ENCODE results near the gene MRPS31. TPM values are rescaled to one million over a fixed set of nuclear protein-coding genes. Genes with fewer than 3 reads are reported as not detected.

MRPS31 gene
- polyA plus RNA-seq (2013) = 41.1 TPM

DNA sequence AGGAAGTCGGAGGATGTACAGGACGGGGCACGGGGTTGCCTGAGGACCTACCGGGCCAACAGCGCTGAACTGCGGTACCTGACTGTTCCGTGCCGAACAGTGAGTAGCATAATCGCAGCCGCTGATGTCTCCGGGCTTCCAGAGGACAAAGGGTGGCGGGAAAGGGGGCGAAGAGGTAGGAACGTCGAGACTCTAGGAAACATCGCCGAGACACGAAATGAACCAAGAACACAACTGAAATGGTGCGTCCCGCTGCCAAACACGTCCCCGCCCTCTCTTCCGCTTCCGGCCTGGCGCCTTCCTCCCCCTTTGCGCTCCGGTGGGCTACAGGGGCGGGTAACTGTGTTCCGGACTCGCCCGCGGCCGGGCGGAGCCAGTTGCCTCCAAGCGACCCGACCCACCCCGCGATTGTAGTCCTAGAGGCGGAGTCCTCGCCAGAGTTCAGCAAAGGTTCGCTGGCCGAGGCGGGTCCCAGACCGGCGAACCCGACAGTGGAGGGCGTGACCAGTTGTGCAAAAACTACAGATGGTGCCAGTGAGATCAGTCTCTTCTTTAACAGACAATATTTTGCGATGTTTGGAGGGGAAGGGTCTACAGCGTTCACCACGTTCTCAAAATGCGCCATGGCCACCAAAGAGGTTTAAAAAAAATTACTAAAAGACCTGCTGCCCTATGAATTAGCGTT, at the start of gene MRPS31:
Gene MRPS31, minus strand, starts transcription at position 257 of the 685 bp plus-strand sequence. Its CDS starts 54 bp downstream, at position 203.
- no peaks in the 10 kb centered on the region for H3K9me3 ChIP-seq (ENCODE audit: control extremely low read depth in 1 of 5, control insufficient read depth in 4 of 5, insufficient read depth in 2 of 5, low read depth in 1 of 5, low read length in 4 of 5)
- peaks cover 3 to 6% (median 3%) of the 10 kb centered on the region in 4 experiments for H3K36me3 ChIP-seq (ENCODE audit: control insufficient read depth in 4 of 4, insufficient read depth in 4 of 4, low read length in 3 of 4)
- ChIA-PET CTCF (interaction anchor here (1.0 to 1.6 kb wide), 7 partner anchors 8 to 34 kb away, joined by 3 to 6 read pairs (median 4); no protein-coding TSS in a partner anchor), POLR2A (interaction anchor here (0.6 kb wide), 1 partner anchor 1733 kb away, joined by 3 read pairs; the partner anchor contains the start of gene PROSER1)
- no peaks in the 10 kb centered on the region for H3K27me3 ChIP-seq (replicated peaks in 2 of 5; ENCODE audit: control insufficient read depth in 4 of 5, insufficient read depth in 5 of 5, low read length in 4 of 5)
- DNase-seq = peak; percentile 97 to 98 (median 98)
- H3K27ac ChIP-seq (ENCODE audit: insufficient read depth in 1 of 2, low read depth in 1 of 2, low read length in 2 of 2, poor library complexity in 1 of 2, severe bottlenecking in 2 of 2) = peak within 1 kb of the TSS; percentile 87 to 95
- peaks cover 7 to 22% (median 13%) of the 10 kb centered on the region in 4 experiments for H3K4me1 ChIP-seq (ENCODE audit: control extremely low read depth in 1 of 4, control insufficient read depth in 4 of 4, insufficient read depth in 4 of 4, low read length in 3 of 4)
- WGBS (ENCODE audit: insufficient coverage) = 0% methylated on average over 44 of the region's 52 CpGs
- H3K4me3 ChIP-seq (ENCODE audit: control insufficient read depth in 1 of 7, extremely low read depth in 1 of 7, insufficient read depth in 4 of 7, low read depth in 2 of 7, low read length in 6 of 7) = peak within 1 kb of the TSS; percentile 74 to 98 (median 94)

DNA sequence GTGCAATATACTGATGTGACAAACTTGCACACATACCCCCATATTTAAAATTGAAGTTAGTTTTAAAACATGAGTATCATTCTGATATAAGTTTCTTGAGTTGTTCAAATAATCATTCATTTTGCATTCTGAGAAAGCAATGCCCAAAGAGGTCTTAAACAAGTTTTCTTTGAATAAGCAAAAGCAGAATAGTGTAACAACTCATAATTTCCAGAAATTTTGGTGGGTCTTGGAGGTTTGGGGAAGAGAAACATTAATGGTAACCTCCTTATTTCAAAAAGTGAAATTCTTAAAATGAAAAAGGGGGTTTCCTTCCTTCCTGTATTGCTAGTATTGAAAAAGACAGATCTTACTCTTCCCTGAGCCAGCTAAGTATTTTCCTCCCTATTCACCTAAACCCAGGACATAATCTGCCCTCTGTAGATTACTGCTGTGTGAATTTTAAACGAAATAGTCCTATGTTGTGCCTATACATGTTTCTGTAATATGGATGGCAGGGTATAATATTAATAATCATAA, 48.9 kb upstream of the MRPS31 start:
- POLR2A ChIA-PET = no interaction called here
- CTCF ChIA-PET = no interaction called here
- Histone ChIP-seq H3K36me3 (ENCODE audit: control insufficient read depth in 4 of 4, insufficient read depth in 4 of 4, low read length in 3 of 4) (peaks cover 0 to 15% (median 2%) of the 10 kb centered on the region in 4 experiments), H3K27me3 (replicated peaks in 2 of 5; ENCODE audit: control insufficient read depth in 4 of 5, insufficient read depth in 5 of 5, low read length in 4 of 5) (no peaks in the 10 kb centered on the region), H3K9me3 (ENCODE audit: control extremely low read depth in 1 of 5, control insufficient read depth in 4 of 5, insufficient read depth in 2 of 5, low read depth in 1 of 5, low read length in 4 of 5) (peaks cover 0 to 20% (median 3%) of the 10 kb centered on the region in 5 experiments), H3K4me3 (ENCODE audit: control insufficient read depth in 1 of 7, extremely low read depth in 1 of 7, insufficient read depth in 4 of 7, low read depth in 2 of 7, low read length in 6 of 7) (no peak overlapping the region), H3K27ac (ENCODE audit: insufficient read depth in 1 of 2, low read depth in 1 of 2, low read length in 2 of 2, poor library complexity in 1 of 2, severe bottlenecking in 2 of 2) (no peak overlapping the region), H3K4me1 (ENCODE audit: control extremely low read depth in 1 of 4, control insufficient read depth in 4 of 4, insufficient read depth in 4 of 4, low read length in 3 of 4) (no peaks in the 10 kb centered on the region)
- no peak for DNase-seq
- WGBS (ENCODE audit: insufficient coverage) = no CpG with 5 or more reads among the region's 1 CpG

DNA sequence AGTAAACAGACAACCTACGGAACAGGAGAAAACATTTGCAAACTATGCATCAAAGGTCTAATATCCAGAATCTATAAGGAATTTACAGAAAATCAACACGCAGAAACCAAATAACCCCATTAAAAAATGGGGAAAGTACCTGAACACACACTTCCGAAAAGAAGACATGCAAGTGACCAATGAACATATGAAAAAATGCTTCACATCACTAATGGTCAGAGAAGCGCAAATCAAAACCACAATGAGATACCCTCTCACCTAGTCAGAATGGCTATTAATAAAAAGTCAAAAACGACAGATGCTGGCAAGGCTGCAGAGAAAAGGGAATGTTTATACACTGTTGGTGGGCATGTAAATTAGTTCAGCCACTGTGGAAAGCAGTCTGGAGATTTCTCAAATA, 47.9 kb upstream of the MRPS31 start:
- POLR2A ChIA-PET = no interaction called here
- no peak for DNase-seq
- H3K4me3 ChIP-seq (ENCODE audit: control insufficient read depth in 1 of 7, extremely low read depth in 1 of 7, insufficient read depth in 4 of 7, low read depth in 2 of 7, low read length in 6 of 7) = no peak overlapping the region
- no peak overlapping the region for H3K27ac ChIP-seq (ENCODE audit: insufficient read depth in 1 of 2, low read depth in 1 of 2, low read length in 2 of 2, poor library complexity in 1 of 2, severe bottlenecking in 2 of 2)
- H3K4me1 ChIP-seq (ENCODE audit: control extremely low read depth in 1 of 4, control insufficient read depth in 4 of 4, insufficient read depth in 4 of 4, low read length in 3 of 4) = no peaks in the 10 kb centered on the region
- H3K36me3 ChIP-seq (ENCODE audit: control insufficient read depth in 4 of 4, insufficient read depth in 4 of 4, low read length in 3 of 4) = peaks cover 0 to 22% (median 5%) of the 10 kb centered on the region in 4 experiments
- no peaks in the 10 kb centered on the region for H3K27me3 ChIP-seq (replicated peaks in 2 of 5; ENCODE audit: control insufficient read depth in 4 of 5, insufficient read depth in 5 of 5, low read length in 4 of 5)
- WGBS (ENCODE audit: insufficient coverage) = 100% methylated on average over 3 of the region's 5 CpGs
- H3K9me3 ChIP-seq (ENCODE audit: control extremely low read depth in 1 of 5, control insufficient read depth in 4 of 5, insufficient read depth in 2 of 5, low read depth in 1 of 5, low read length in 4 of 5) = peaks cover 0 to 25% (median 3%) of the 10 kb centered on the region in 5 experiments
- CTCF ChIA-PET = no interaction called here

DNA sequence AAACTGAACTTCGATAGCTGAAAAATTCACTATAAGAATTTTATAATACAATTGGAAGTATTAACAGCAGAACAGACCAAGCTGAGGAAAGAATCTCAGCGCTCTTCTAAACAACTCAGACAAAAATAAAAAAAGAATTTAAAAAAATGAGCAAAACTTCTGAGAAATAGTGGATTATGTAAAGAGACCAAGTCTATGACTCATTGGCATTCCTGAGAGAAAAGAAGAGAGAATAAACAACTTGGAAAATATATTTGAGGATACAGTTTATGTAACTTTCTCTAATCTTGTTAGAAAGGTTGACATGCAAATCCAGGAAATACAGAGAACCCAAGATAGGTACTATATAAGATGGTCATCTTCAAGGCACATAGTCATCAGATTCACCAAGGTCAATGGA, 43.8 kb upstream of the MRPS31 start:
- WGBS (ENCODE audit: insufficient coverage) = no CpG with 5 or more reads among the region's 2 CpGs

DNA sequence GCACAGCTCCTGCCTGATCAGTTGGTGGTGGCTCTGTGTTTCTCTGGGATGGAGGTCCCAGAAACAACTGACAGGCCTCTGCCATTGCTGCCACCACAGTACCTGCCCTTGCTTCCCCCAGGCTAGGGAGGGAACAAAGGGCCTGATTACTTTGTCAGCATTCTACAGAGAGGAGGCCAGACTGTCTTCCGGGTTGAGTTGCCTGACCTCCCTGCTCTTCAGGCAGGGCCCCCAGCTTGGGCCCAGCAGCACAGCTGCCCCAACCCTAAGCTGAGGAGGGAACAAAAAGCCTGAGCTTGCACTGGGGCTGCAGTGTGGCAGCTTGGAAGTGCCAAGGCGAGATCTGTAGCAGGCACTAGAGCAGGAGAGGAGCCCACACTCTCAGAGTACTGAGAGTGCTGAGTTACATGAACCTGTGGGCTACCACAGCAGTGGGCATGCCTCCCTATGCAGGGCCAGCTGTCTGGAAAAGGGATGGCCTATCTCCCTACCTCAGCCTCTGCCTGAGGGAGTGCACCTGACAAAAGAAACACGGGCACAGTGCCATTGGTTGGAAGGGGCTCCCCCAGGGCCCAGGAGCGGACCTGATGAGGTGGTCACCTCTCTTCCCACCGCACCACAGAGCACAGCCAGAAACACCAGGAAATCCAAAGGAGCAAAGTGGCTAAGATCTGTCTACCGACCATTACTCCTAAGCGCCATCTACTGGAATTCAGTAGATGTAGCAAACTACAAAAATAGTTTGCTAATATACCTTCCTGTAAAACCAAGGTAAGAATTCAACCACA, 42.9 kb upstream of the MRPS31 start:
- WGBS (ENCODE audit: insufficient coverage) = 92% methylated on average over 7 of the region's 7 CpGs
- Histone ChIP-seq H3K4me1 (ENCODE audit: control extremely low read depth in 1 of 4, control insufficient read depth in 4 of 4, insufficient read depth in 4 of 4, low read length in 3 of 4) (peaks cover 0 to 13% (median 3%) of the 10 kb centered on the region in 4 experiments), H3K9me3 (ENCODE audit: control extremely low read depth in 1 of 5, control insufficient read depth in 4 of 5, insufficient read depth in 2 of 5, low read depth in 1 of 5, low read length in 4 of 5) (peaks cover 0 to 25% (median 3%) of the 10 kb centered on the region in 5 experiments), H3K27me3 (replicated peaks in 2 of 5; ENCODE audit: control insufficient read depth in 4 of 5, insufficient read depth in 5 of 5, low read length in 4 of 5) (no peaks in the 10 kb centered on the region), H3K4me3 (ENCODE audit: control insufficient read depth in 1 of 7, extremely low read depth in 1 of 7, insufficient read depth in 4 of 7, low read depth in 2 of 7, low read length in 6 of 7) (no peak overlapping the region), H3K27ac (ENCODE audit: insufficient read depth in 1 of 2, low read depth in 1 of 2, low read length in 2 of 2, poor library complexity in 1 of 2, severe bottlenecking in 2 of 2) (no peak overlapping the region), H3K36me3 (ENCODE audit: control insufficient read depth in 4 of 4, insufficient read depth in 4 of 4, low read length in 3 of 4) (peaks cover 10 to 48% (median 19%) of the 10 kb centered on the region in 4 experiments)
- peak; percentile 12 to 36 (median 27) for DNase-seq
- ChIA-PET POLR2A (interaction anchor here (1.1 kb wide), 1 partner anchor 25 kb away, joined by 5 read pairs; no protein-coding TSS in a partner anchor), CTCF (interaction anchor here (1.0 to 2.3 kb wide), 6 partner anchors 10 to 38 kb away, joined by 3 to 7 read pairs (median 4); partner anchors contain the start of gene SLC25A15)

More for the DNA sequence above, 43.8 kb upstream of the MRPS31 start:
- H3K27ac ChIP-seq (ENCODE audit: insufficient read depth in 1 of 2, low read depth in 1 of 2, low read length in 2 of 2, poor library complexity in 1 of 2, severe bottlenecking in 2 of 2) = no peak overlapping the region
- peaks cover 0 to 25% (median 3%) of the 10 kb centered on the region in 5 experiments for H3K9me3 ChIP-seq (ENCODE audit: control extremely low read depth in 1 of 5, control insufficient read depth in 4 of 5, insufficient read depth in 2 of 5, low read depth in 1 of 5, low read length in 4 of 5)
- ChIA-PET CTCF (interaction anchor here (1.0 to 2.3 kb wide), 2 partner anchors 9 to 25 kb away, joined by 3 to 7 read pairs; partner anchors contain the start of gene SLC25A15), POLR2A (interaction anchor here (1.1 kb wide), 1 partner anchor 26 kb away, joined by 5 read pairs; no protein-coding TSS in a partner anchor)
- H3K4me3 ChIP-seq (ENCODE audit: control insufficient read depth in 1 of 7, extremely low read depth in 1 of 7, insufficient read depth in 4 of 7, low read depth in 2 of 7, low read length in 6 of 7) = no peak overlapping the region
- no peaks in the 10 kb centered on the region for H3K27me3 ChIP-seq (replicated peaks in 2 of 5; ENCODE audit: control insufficient read depth in 4 of 5, insufficient read depth in 5 of 5, low read length in 4 of 5)
- no peak for DNase-seq
- H3K4me1 ChIP-seq (ENCODE audit: control extremely low read depth in 1 of 4, control insufficient read depth in 4 of 4, insufficient read depth in 4 of 4, low read length in 3 of 4) = peaks cover 0 to 13% (median 3%) of the 10 kb centered on the region in 4 experiments
- peaks cover 7 to 43% (median 13%) of the 10 kb centered on the region in 4 experiments for H3K36me3 ChIP-seq (ENCODE audit: control insufficient read depth in 4 of 4, insufficient read depth in 4 of 4, low read length in 3 of 4)

DNA sequence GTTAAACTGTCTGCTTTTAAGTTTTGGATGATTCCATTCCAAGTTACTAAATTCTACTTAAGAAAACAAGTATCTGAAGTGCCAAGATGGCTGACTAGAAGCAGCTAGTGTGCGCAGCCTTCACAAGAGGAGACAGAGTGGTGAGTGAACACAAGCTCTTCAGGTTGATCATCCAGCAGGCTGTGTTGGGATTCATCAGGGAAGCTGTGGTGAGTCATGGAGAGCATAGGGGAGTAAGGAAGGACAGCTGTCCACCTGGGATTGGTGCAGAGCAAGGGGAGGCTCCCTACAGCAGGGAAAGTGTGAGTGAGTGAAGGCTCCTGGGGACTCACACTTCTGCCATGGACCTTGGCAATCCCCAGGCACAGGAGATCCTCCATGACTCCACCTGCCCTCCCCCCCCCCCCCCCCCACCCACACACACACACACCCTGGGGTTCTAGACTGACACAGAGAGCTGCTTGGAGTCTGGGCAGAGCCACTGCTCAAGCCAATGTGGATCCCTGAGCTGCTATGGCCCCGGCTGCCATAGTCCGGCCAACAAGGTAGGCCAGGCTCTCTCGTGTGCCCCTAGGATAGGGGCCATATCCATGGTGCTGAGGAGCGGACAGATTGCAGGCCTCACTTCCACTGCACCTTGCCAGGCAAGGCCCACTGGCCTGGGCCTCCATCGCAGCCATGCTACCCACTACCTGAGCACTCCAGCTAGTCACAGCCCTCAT, 41.9 kb upstream of the MRPS31 start:
- ChIA-PET CTCF (interaction anchor here (1.1 to 2.3 kb wide), 4 partner anchors 14 to 36 kb away, joined by 4 to 7 read pairs (median 4); partner anchors contain the start of gene SLC25A15), POLR2A (no interaction called here)
- Histone ChIP-seq H3K27me3 (replicated peaks in 2 of 5; ENCODE audit: control insufficient read depth in 4 of 5, insufficient read depth in 5 of 5, low read length in 4 of 5) (no peaks in the 10 kb centered on the region), H3K9me3 (ENCODE audit: control extremely low read depth in 1 of 5, control insufficient read depth in 4 of 5, insufficient read depth in 2 of 5, low read depth in 1 of 5, low read length in 4 of 5) (peaks cover 0 to 25% (median 3%) of the 10 kb centered on the region in 5 experiments), H3K36me3 (ENCODE audit: control insufficient read depth in 4 of 4, insufficient read depth in 4 of 4, low read length in 3 of 4) (peaks cover 10 to 53% (median 20%) of the 10 kb centered on the region in 4 experiments), H3K4me1 (ENCODE audit: control extremely low read depth in 1 of 4, control insufficient read depth in 4 of 4, insufficient read depth in 4 of 4, low read length in 3 of 4) (peaks cover 0 to 13% (median 3%) of the 10 kb centered on the region in 4 experiments), H3K4me3 (ENCODE audit: control insufficient read depth in 1 of 7, extremely low read depth in 1 of 7, insufficient read depth in 4 of 7, low read depth in 2 of 7, low read length in 6 of 7) (no peak overlapping the region), H3K27ac (ENCODE audit: insufficient read depth in 1 of 2, low read depth in 1 of 2, low read length in 2 of 2, poor library complexity in 1 of 2, severe bottlenecking in 2 of 2) (peak overlapping the region in 1 of 2 experiments; percentile 22)
- DNase-seq = no peak
- WGBS (ENCODE audit: insufficient coverage) = 97% methylated on average over 5 of the region's 6 CpGs
